NK-92 (cell line): ENCODE results near the gene ABCG4.
A peak's percentile ranks its signal among the peaks of the same experiment; 100 is the strongest.
"Not testable (repeated sequence)": the region's sequence is repeated elsewhere in the genome, so short reads cannot be mapped to it uniquely, and the experiment has no call there.

Source experiments
- DNase-seq: peaks from one replicate; lab custom pipeline; 2025; ENCODE audit not compliant: unreplicated experiment; lab: John Stamatoyannopoulos, UW

The ABCG4 gene

GRCh38 chr11:119115484-119116234 is 33.2 kb upstream of the ABCG4 start:
- DNase-seq: no peak

- no peak for DNase-seq
Observed at GRCh38 chr11:119116235-119116594, 32.6 kb upstream of the ABCG4 start.

- no peak for DNase-seq
Observed at GRCh38 chr11:119116601-119117000, 32.3 kb upstream of the ABCG4 start.

GRCh38 chr11:119117004-119117706 is 31.7 kb upstream of the ABCG4 start:
- DNase-seq: no peak

GRCh38 chr11:119118227-119118626 is 30.6 kb upstream of the ABCG4 start:
- no peak for DNase-seq

GRCh38 chr11:119118946-119119345 is 29.9 kb upstream of the ABCG4 start:
- no peak for DNase-seq

GRCh38 chr11:119120639-119121007 is 28.2 kb upstream of the ABCG4 start:
- no peak for DNase-seq

- DNase-seq: peak; percentile 98
Observed at GRCh38 chr11:119121008-119121810, 27.6 kb upstream of the ABCG4 start, which contains the start of gene HINFP. TSS of gene HINFP (plus strand) at chr11:119121580. CDS start at chr11:119126945, 5,365 bp downstream.

GRCh38 chr11:119121811-119122124 is 27.1 kb upstream of the ABCG4 start:
- no peak for DNase-seq

- DNase-seq: no peak
Observed at GRCh38 chr11:119125821-119126220, 23.0 kb upstream of the ABCG4 start.

GRCh38 chr11:119126675-119127268 is 22.1 kb upstream of the ABCG4 start:
- DNase-seq: no peak

- no peak for DNase-seq
Observed at GRCh38 chr11:119130662-119131061, 18.2 kb upstream of the ABCG4 start.

GRCh38 chr11:119134389-119134978 is 14.4 kb upstream of the ABCG4 start:
- DNase-seq: no peak

- DNase-seq: not testable (repeated sequence)
Observed at GRCh38 chr11:119139276-119139675, 9.6 kb upstream of the ABCG4 start.

GRCh38 chr11:119144825-119145486 is 3.9 kb upstream of the ABCG4 start:
- no peak for DNase-seq

- no peak for DNase-seq
Observed at GRCh38 chr11:119145551-119145950, 3.3 kb upstream of the ABCG4 start.

- DNase-seq: no peak
Observed at GRCh38 chr11:119147604-119148333, 1.1 kb upstream of the ABCG4 start.

GRCh38 chr11:119148720-119149017 is 183 bp upstream of the ABCG4 start:
- DNase-seq: no peak

GRCh38 chr11:119149786-119150275 is 979 bp downstream of the ABCG4 start:
- DNase-seq: no peak

GRCh38 chr11:119152043-119152442 is 3.2 kb downstream of the ABCG4 start:
- no peak for DNase-seq
